ENCODE measurements around the gene GPS2.
"Not testable (repeated sequence)": the region's sequence is repeated elsewhere in the genome, so short reads cannot be mapped to it uniquely, and the experiment has no call there.

GPS2 gene

GRCh38 chr17:7340179-7340578, 25.0 kb upstream of the GPS2 start:
- H3K4me1 ChIP-seq (ENCODE audit: low read length): peaks cover 3% of the 10 kb centered on the region; the same call in 1 of the 2 replicates
- H3K9me2 ChIP-seq (replicated peaks; ENCODE audit: insufficient read depth, low read length): no peaks in the 10 kb centered on the region
- no peaks in the 10 kb centered on the region for H3K36me3 ChIP-seq (replicated peaks; ENCODE audit: insufficient read depth, low read length)
- peaks cover 24% of the 10 kb centered on the region for H3K79me2 ChIP-seq (ENCODE audit: low read length)
- H3K4me2 ChIP-seq (ENCODE audit: low read depth, low read length): no peak overlapping the region
- no peak overlapping the region for H2AFZ ChIP-seq (ENCODE audit: low read length)
- H3K27me3 ChIP-seq (replicated peaks; ENCODE audit: insufficient read depth, low read length): no peaks in the 10 kb centered on the region
- no peak for TF ChIP-seq EZH2phosphoT487 (IDR thresholded peaks at IDR 0.05; ENCODE audit: low read length)
- TF ChIP-seq EZH2 (optimal IDR thresholded peaks at IDR 0.05; ENCODE audit: low read depth, low read length): no peak
- TF ChIP-seq, protein P1, sequence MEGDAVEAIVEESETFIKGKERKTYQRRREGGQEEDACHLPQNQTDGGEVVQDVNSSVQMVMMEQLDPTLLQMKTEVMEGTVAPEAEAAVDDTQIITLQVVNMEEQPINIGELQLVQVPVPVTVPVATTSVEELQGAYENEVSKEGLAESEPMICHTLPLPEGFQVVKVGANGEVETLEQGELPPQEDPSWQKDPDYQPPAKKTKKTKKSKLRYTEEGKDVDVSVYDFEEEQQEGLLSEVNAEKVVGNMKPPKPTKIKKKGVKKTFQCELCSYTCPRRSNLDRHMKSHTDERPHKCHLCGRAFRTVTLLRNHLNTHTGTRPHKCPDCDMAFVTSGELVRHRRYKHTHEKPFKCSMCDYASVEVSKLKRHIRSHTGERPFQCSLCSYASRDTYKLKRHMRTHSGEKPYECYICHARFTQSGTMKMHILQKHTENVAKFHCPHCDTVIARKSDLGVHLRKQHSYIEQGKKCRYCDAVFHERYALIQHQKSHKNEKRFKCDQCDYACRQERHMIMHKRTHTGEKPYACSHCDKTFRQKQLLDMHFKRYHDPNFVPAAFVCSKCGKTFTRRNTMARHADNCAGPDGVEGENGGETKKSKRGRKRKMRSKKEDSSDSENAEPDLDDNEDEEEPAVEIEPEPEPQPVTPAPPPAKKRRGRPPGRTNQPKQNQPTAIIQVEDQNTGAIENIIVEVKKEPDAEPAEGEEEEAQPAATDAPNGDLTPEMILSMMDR (IDR thresholded peaks at IDR 0.05; ENCODE audit: low read length): no peak
- no peaks in the 10 kb centered on the region for H3K9me3 ChIP-seq (replicated peaks; ENCODE audit: insufficient read depth, low read length)
- no peak for DNase-seq
- no peak overlapping the region for H3K4me3 ChIP-seq (ENCODE audit: low read length)
- no peaks in the 10 kb centered on the region for H4K20me1 ChIP-seq (ENCODE audit: insufficient read depth, low read length)
- no peak overlapping the region for H3K9ac ChIP-seq (ENCODE audit: low read length)
- H3F3A ChIP-seq (ENCODE audit: insufficient read depth, low read length): 0 out of 2 replicates have a peak, but pooled peaks cover 3% of the 10 kb centered on the region
- no peak overlapping the region for H3K27ac ChIP-seq (ENCODE audit: low read length)

DNA sequence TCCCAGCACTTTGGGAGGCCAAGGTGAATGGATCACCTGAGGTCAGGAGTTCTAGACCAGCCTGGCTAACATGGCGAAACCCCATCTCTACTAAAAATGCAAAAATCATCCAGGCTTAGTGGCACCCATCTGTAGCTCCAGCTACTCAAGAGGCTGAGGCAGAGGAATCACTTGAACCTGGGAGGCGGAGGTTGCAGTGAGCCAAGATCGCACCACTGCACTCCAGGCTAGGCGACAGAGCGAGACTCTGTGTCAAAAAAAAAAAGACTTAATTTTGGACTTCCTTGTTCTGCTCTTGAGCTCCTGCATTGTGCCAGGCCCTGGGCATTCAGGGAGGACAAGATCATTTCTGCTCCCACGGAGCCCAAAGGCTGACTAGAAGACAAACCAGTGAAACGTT, 22.4 kb upstream of the GPS2 start:
- H3K4me3 ChIP-seq (ENCODE audit: low read length): peak overlapping the region; percentile 67; the same call in 1 of the 2 replicates

DNA sequence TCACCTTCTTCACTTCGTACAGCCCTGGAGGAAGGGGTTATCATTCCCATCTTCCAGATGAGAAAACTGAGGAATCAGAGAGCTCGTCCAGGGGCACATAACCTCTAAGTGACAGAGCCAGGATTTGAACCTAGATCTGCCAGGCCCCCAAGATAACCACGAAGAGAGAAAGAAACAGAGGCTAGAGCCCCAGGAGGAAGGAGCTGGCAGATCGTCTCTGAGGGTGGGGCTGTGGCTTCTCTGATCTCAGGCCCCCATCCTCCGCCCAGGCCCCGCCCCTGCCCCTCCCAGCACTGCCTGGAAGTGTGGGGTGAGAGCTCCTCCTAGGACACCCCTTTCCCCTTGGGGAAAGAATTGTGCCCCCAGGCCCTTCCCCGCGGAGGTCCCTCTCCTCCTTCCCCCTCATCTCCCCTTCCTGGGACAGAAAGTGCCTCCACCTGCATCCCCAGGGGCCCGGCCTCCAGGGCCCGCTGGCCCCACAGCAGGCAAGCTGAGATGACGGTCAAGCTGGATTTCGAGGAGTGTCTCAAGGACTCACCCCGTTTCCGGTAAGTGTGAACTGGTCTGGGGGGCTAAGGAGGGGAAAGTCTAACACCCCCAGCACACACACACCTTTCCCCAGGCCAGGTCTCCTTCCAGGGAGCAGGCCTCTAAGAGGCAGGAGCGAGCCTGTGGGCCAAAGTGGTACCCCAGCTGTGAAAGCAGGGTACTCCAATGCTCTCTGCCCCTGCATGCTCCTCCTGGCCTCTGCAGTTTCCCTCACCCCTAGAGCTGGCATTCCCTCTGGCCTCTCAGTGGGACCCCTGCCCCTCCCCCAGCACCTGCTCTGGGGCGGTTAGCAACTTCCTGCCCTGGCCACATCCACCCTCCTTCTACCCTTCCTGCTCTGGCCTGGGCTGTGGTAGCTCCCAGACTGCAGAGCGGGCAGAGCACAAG, 21.3 kb upstream of the GPS2 start, which contains the start of gene ACAP1:
TSS of gene ACAP1 (plus strand) at position 290 of the 936 bp plus-strand sequence. CDS start at position 496, 206 bp downstream.
- TF ChIP-seq EZH2 (optimal IDR thresholded peaks at IDR 0.05; ENCODE audit: low read depth, low read length) (no peak), EZH2phosphoT487 (IDR thresholded peaks at IDR 0.05; ENCODE audit: low read length) (no peak)
- TF ChIP-seq, protein P1 (IDR thresholded peaks at IDR 0.05; ENCODE audit: low read length): no peak
- Histone ChIP-seq H3K4me1 (ENCODE audit: low read length) (peaks cover 11% of the 10 kb centered on the region), H3K4me3 (ENCODE audit: low read length) (peak within 1 kb of the TSS; percentile 67), H3K27ac (ENCODE audit: low read length) (peak within 1 kb of the TSS; percentile 30; the same call in 1 of the 2 replicates), H3K9me2 (replicated peaks; ENCODE audit: insufficient read depth, low read length) (no peaks in the 10 kb centered on the region), H3K27me3 (replicated peaks; ENCODE audit: insufficient read depth, low read length) (no peaks in the 10 kb centered on the region), H3K36me3 (replicated peaks; ENCODE audit: insufficient read depth, low read length) (no peaks in the 10 kb centered on the region), H3K9me3 (replicated peaks; ENCODE audit: insufficient read depth, low read length) (no peaks in the 10 kb centered on the region), H3K79me2 (ENCODE audit: low read length) (peaks cover 24% of the 10 kb centered on the region), H2AFZ (ENCODE audit: low read length) (peak within 1 kb of the TSS; percentile 24; the same call in 1 of the 2 replicates), H3F3A (ENCODE audit: insufficient read depth, low read length) (peaks cover 12% of the 10 kb centered on the region), H4K20me1 (ENCODE audit: insufficient read depth, low read length) (no peaks in the 10 kb centered on the region), H3K4me2 (ENCODE audit: low read depth, low read length) (peak within 1 kb of the TSS; percentile 58), H3K9ac (ENCODE audit: low read length) (peak within 1 kb of the TSS; percentile 41; the same call in 1 of the 2 replicates)
- peak; percentile 70 for DNase-seq

More for the DNA sequence above, 22.4 kb upstream of the GPS2 start:
- peak overlapping the region; percentile 58; the same call in 1 of the 2 replicates for H3K4me2 ChIP-seq (ENCODE audit: low read depth, low read length)
- not testable (repeated sequence) for H3K9me2 ChIP-seq (replicated peaks; ENCODE audit: insufficient read depth, low read length); DNase-seq; H3K36me3 ChIP-seq (replicated peaks; ENCODE audit: insufficient read depth, low read length); H3K27me3 ChIP-seq (replicated peaks; ENCODE audit: insufficient read depth, low read length); H3F3A ChIP-seq (ENCODE audit: insufficient read depth, low read length); H4K20me1 ChIP-seq (ENCODE audit: insufficient read depth, low read length); H3K4me1 ChIP-seq (ENCODE audit: low read length); H3K9me3 ChIP-seq (replicated peaks; ENCODE audit: insufficient read depth, low read length); H3K27ac ChIP-seq (ENCODE audit: low read length); H3K9ac ChIP-seq (ENCODE audit: low read length); H2AFZ ChIP-seq (ENCODE audit: low read length)
- H3K79me2 ChIP-seq (ENCODE audit: low read length): peaks cover 24% of the 10 kb centered on the region

GRCh38 chr17:7335765-7336164, 20.6 kb upstream of the GPS2 start:
- peaks cover 12% of the 10 kb centered on the region for H3F3A ChIP-seq (ENCODE audit: insufficient read depth, low read length)
- not testable (repeated sequence) for H2AFZ ChIP-seq (ENCODE audit: low read length); H3K9ac ChIP-seq (ENCODE audit: low read length); H3K9me2 ChIP-seq (replicated peaks; ENCODE audit: insufficient read depth, low read length); H4K20me1 ChIP-seq (ENCODE audit: insufficient read depth, low read length); H3K9me3 ChIP-seq (replicated peaks; ENCODE audit: insufficient read depth, low read length); H3K36me3 ChIP-seq (replicated peaks; ENCODE audit: insufficient read depth, low read length); H3K4me3 ChIP-seq (ENCODE audit: low read length); H3K27me3 ChIP-seq (replicated peaks; ENCODE audit: insufficient read depth, low read length); H3K27ac ChIP-seq (ENCODE audit: low read length); DNase-seq
- peaks cover 24% of the 10 kb centered on the region for H3K79me2 ChIP-seq (ENCODE audit: low read length)
- H3K4me1 ChIP-seq (ENCODE audit: low read length): peaks cover 12% of the 10 kb centered on the region
- peak overlapping the region; percentile 58; the same call in 1 of the 2 replicates for H3K4me2 ChIP-seq (ENCODE audit: low read depth, low read length)
